Mammary epithelial cell (primary cell): ENCODE results near the gene FILIP1L.

Source experiments
- CTCF ChIP-seq, 2 donors: IDR thresholded peaks in 1 of 2; conservative IDR thresholded peaks in 1 of 2; 2 replicates each; pipeline ENCODE4 v1.5.1; 2011 to 2012; ENCODE audit warnings: inconsistent platforms in 2 of 2, low read length in 2 of 2, mild to moderate bottlenecking in 2 of 2, control low read depth in 1 of 2, low read depth in 1 of 2; ENCODE audit not compliant: insufficient read depth in 1 of 2; ENCODE audit errors: extremely low read depth in 1 of 2
- EZH2 ChIP-seq: IDR thresholded peaks from 2 replicates; pipeline ENCODE4 v1.6.1; 2012; ENCODE audit warnings: low read length, inconsistent platforms, borderline replicate concordance

- no peak for TF ChIP-seq CTCF (conservative IDR thresholded peaks at IDR 0.05 in 1 of 2, IDR thresholded peaks at IDR 0.05 in 1 of 2; ENCODE audit: extremely low read depth in 1 of 2, insufficient read depth in 1 of 2, low read depth in 1 of 2, low read length in 2 of 2)
- TF ChIP-seq EZH2 = no peak
Observed at GRCh38 chr3:100160521-100160920, 46.2 kb upstream of the FILIP1L start.
